Stimulated activated CD4-positive, alpha-beta T cell treated with anti-CD3 and anti-CD28 coated beads, Interleukin-1b, Interleukin-23, amount 100 ng/mL, for 1 hour (primary cell): ENCODE results near the gene GTF2A2.
"Not testable (repeated sequence)": the region's sequence is repeated elsewhere in the genome, so short reads cannot be mapped to it uniquely, and the experiment has no call there.

Experiments used
- DNase-seq, 2 donors: peaks; one replicate each; pipeline ENCODE4 v3.0.0-alpha.2; 2020; ENCODE audit warnings: low read depth in 2 of 2

Gene GTF2A2

GRCh38 chr15:59674361-59674877 lies 17.1 kb upstream of the GTF2A2 start:
- no peak for DNase-seq

GRCh38 chr15:59668556-59668955 lies 11.2 kb upstream of the GTF2A2 start:
- DNase-seq = no peak

- DNase-seq = no peak
Measured at GRCh38 chr15:59662260-59662659, 4.9 kb upstream of the GTF2A2 start.

- DNase-seq = no peak
Measured at GRCh38 chr15:59659366-59659765, 2.1 kb upstream of the GTF2A2 start.

- DNase-seq = no peak
Measured at GRCh38 chr15:59657635-59658125, 365 bp upstream of the GTF2A2 start.

GRCh38 chr15:59654046-59654445 lies 3.3 kb downstream of the GTF2A2 start:
- DNase-seq = no peak

- DNase-seq = no peak
Measured at GRCh38 chr15:59649603-59650002, 7.7 kb downstream of the GTF2A2 start.

- DNase-seq = no peak
Measured at GRCh38 chr15:59647085-59647484, 10.2 kb downstream of the GTF2A2 start.

- DNase-seq = no peak
Measured at GRCh38 chr15:59646277-59646676, 11.0 kb downstream of the GTF2A2 start.

GRCh38 chr15:59645812-59646211 lies 11.5 kb downstream of the GTF2A2 start:
- DNase-seq = not testable (repeated sequence)

- DNase-seq = no peak
Measured at GRCh38 chr15:59644756-59645155, 12.6 kb downstream of the GTF2A2 start.

- no peak for DNase-seq
Measured at GRCh38 chr15:59642351-59642750, 15.0 kb downstream of the GTF2A2 start.

GRCh38 chr15:59637507-59637906 lies 19.8 kb downstream of the GTF2A2 start:
- DNase-seq = not testable (repeated sequence)

- no peak for DNase-seq
Measured at GRCh38 chr15:59636184-59636583, 21.1 kb downstream of the GTF2A2 start.

- DNase-seq = no peak
Measured at GRCh38 chr15:59632714-59633113, 24.6 kb downstream of the GTF2A2 start.

GRCh38 chr15:59622289-59622688 lies 35.0 kb downstream of the GTF2A2 start:
- no peak for DNase-seq

- no peak for DNase-seq
Measured at GRCh38 chr15:59618406-59618805, 38.9 kb downstream of the GTF2A2 start.

GRCh38 chr15:59616379-59616778 lies 40.9 kb downstream of the GTF2A2 start:
- no peak for DNase-seq

GRCh38 chr15:59615661-59616060 lies 41.7 kb downstream of the GTF2A2 start:
- DNase-seq = no peak

GRCh38 chr15:59614153-59614552 lies 43.2 kb downstream of the GTF2A2 start:
- DNase-seq = no peak

- no peak for DNase-seq
Measured at GRCh38 chr15:59611276-59612260, 45.7 kb downstream of the GTF2A2 start, which contains the start of gene GCNT3. TSS of gene GCNT3 (plus strand) at chr15:59611783. CDS start at chr15:59618239, 6,456 bp downstream.

- no peak for DNase-seq
Measured at GRCh38 chr15:59609730-59610712, 47.3 kb downstream of the GTF2A2 start.
